ENCODE data around the gene SGIP1. TPM values are rescaled to one million over a fixed set of nuclear protein-coding genes. Genes with fewer than 3 reads are reported as not detected.

Gene SGIP1
- polyA plus RNA-seq, 3 donors = not detected

DNA sequence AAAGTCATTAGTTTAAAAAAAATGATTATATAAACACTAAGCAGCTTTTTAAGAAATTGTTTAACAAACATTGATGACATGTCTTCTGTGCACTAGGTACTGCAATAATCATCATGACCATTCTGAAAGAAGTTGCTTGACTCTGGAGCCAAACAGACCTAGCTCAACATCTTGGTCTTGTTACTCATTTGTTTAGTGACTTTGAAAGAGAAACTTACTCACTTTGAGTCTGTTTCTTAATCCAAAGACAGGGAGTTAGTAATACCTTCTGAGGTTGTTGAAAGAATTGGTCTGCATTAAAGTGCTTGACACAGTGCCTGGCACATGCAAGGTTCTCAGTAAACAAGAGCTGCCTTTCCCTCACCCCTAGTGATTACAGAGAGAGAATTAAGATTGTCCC lies 84.4 kb downstream of the SGIP1 start:
- H3K9me3 Mint-ChIP-seq = peaks cover 0 to 3% (median 0%) of the 10 kb centered on the region in 7 donors
- Histone ChIP-seq H3K79me2 (ENCODE audit: insufficient read depth, low read length) (no peaks in the 10 kb centered on the region), H2AFZ (ENCODE audit: insufficient read depth, low read depth, low read length, poor library complexity, severe bottlenecking) (no peak overlapping the region), H3K4me1 (ENCODE audit: control insufficient read depth in 1 of 2, insufficient read depth in 2 of 2, low read length in 2 of 2) (no peaks in the 10 kb centered on the region), H3K27me3 (ENCODE audit: control insufficient read depth in 2 of 2, insufficient read depth in 2 of 2, low read length in 2 of 2) (no peaks in the 10 kb centered on the region), H3K4me2 (replicated peaks; ENCODE audit: extremely low read depth, low read length, poor library complexity, severe bottlenecking) (no peak overlapping the region), H3K4me3 (replicated peaks in 1 of 3; ENCODE audit: low read depth in 2 of 3, low read length in 3 of 3) (no peak overlapping the region), H4K20me1 (ENCODE audit: insufficient read depth, low read length) (no peaks in the 10 kb centered on the region), H3K9me3 (replicated peaks in 1 of 2; ENCODE audit: control insufficient read depth in 1 of 2, insufficient read depth in 1 of 2, low read length in 2 of 2) (no peaks in the 10 kb centered on the region), H3K9ac (ENCODE audit: insufficient read depth, low read length, poor library complexity, severe bottlenecking) (no peak overlapping the region), H3K27ac (ENCODE audit: low read depth in 1 of 2, low read length in 2 of 2) (no peak overlapping the region), H3K36me3 (replicated peaks in 1 of 2; ENCODE audit: control insufficient read depth in 1 of 2, insufficient read depth in 2 of 2, low read length in 2 of 2) (no peaks in the 10 kb centered on the region)
- no peaks in the 10 kb centered on the region for H3K36me3 Mint-ChIP-seq
- no peak for DNase-seq
- no peak overlapping the region for H3K27ac Mint-ChIP-seq
- intact Hi-C loops (cut with micrococcal nuclease) = no loop called here
- no peaks in the 10 kb centered on the region for H3K4me1 Mint-ChIP-seq
- H3K27me3 Mint-ChIP-seq (ENCODE audit: low read depth in 3 of 3) = peaks cover 0 to 2% (median under 1%) of the 10 kb centered on the region in 3 donors
- H3K4me3 Mint-ChIP-seq = no peak overlapping the region
- TF ChIP-seq, protein P1, sequence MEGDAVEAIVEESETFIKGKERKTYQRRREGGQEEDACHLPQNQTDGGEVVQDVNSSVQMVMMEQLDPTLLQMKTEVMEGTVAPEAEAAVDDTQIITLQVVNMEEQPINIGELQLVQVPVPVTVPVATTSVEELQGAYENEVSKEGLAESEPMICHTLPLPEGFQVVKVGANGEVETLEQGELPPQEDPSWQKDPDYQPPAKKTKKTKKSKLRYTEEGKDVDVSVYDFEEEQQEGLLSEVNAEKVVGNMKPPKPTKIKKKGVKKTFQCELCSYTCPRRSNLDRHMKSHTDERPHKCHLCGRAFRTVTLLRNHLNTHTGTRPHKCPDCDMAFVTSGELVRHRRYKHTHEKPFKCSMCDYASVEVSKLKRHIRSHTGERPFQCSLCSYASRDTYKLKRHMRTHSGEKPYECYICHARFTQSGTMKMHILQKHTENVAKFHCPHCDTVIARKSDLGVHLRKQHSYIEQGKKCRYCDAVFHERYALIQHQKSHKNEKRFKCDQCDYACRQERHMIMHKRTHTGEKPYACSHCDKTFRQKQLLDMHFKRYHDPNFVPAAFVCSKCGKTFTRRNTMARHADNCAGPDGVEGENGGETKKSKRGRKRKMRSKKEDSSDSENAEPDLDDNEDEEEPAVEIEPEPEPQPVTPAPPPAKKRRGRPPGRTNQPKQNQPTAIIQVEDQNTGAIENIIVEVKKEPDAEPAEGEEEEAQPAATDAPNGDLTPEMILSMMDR (IDR thresholded peaks at IDR 0.05) = no peak

- H2AFZ ChIP-seq (ENCODE audit: insufficient read depth, low read depth, low read length, poor library complexity, severe bottlenecking) = no peak overlapping the region
- H3K4me1 ChIP-seq (ENCODE audit: control insufficient read depth in 1 of 2, insufficient read depth in 2 of 2, low read length in 2 of 2) = no peaks in the 10 kb centered on the region
- Mint-ChIP-seq H3K4me3 (no peak overlapping the region), H3K9me3 (peaks cover 0 to 3% (median 0%) of the 10 kb centered on the region in 7 donors), H3K27ac (no peak overlapping the region), H3K36me3 (no peaks in the 10 kb centered on the region), H3K27me3 (ENCODE audit: low read depth in 3 of 3) (peaks cover 0 to 2% (median 0%) of the 10 kb centered on the region in 3 donors), H3K4me1 (no peaks in the 10 kb centered on the region)
- no peak overlapping the region for H3K9ac ChIP-seq (ENCODE audit: insufficient read depth, low read length, poor library complexity, severe bottlenecking)
- no peak for DNase-seq
- H3K9me3 ChIP-seq (replicated peaks in 1 of 2; ENCODE audit: control insufficient read depth in 1 of 2, insufficient read depth in 1 of 2, low read length in 2 of 2) = no peaks in the 10 kb centered on the region
- no peak overlapping the region for H3K4me2 ChIP-seq (replicated peaks; ENCODE audit: extremely low read depth, low read length, poor library complexity, severe bottlenecking)
- no peaks in the 10 kb centered on the region for H3K79me2 ChIP-seq (ENCODE audit: insufficient read depth, low read length)
- no peaks in the 10 kb centered on the region for H3K36me3 ChIP-seq (replicated peaks in 1 of 2; ENCODE audit: control insufficient read depth in 1 of 2, insufficient read depth in 2 of 2, low read length in 2 of 2)
- WGBS (ENCODE audit: insufficient coverage) = no CpG with 5 or more reads among the region's 1 CpG
- TF ChIP-seq, protein P1 (IDR thresholded peaks at IDR 0.05) = no peak
- no peak overlapping the region for H3K4me3 ChIP-seq (replicated peaks in 1 of 3; ENCODE audit: low read depth in 2 of 3, low read length in 3 of 3)
- intact Hi-C loops (cut with micrococcal nuclease) = no loop called here
- no peaks in the 10 kb centered on the region for H3K27me3 ChIP-seq (ENCODE audit: control insufficient read depth in 2 of 2, insufficient read depth in 2 of 2, low read length in 2 of 2)
- no peaks in the 10 kb centered on the region for H4K20me1 ChIP-seq (ENCODE audit: insufficient read depth, low read length)
- H3K27ac ChIP-seq (ENCODE audit: low read depth in 1 of 2, low read length in 2 of 2) = no peak overlapping the region
These were observed 89.9 kb downstream of the SGIP1 start for GRCh38 chr1:66623812-66624211.

Data from CD14-positive monocyte (primary cell).